HepG2 (cell line): Measurements from ENCODE around the gene CSTPP1. TPM values are rescaled to one million over a fixed set of nuclear protein-coding genes. Genes with fewer than 3 reads are reported as not detected.
A peak's percentile ranks its signal among the peaks of the same experiment; 100 is the strongest.

Experiments used
- CBFB ChIP-seq: sonication (generic); formaldehyde crosslinking; IDR thresholded peaks from 2 replicates; pipeline ENCODE4 v1.4.0; 2020; ENCODE audit warnings: missing genetic modification reagents
- CREB1 ChIP-seq, 2 experiments: fragments of 450-650 bp in 1 of 2; IDR thresholded peaks; 2 replicates each; pipeline ENCODE4 v1.6.1; 2016 to 2017; ENCODE audit warnings: control low read depth in 1 of 2, mild to moderate bottlenecking in 1 of 2, missing compliant biosample characterization in 1 of 2, missing genetic modification characterization in 1 of 2
- EP300 ChIP-seq, 3 experiments: sonication (generic) in 1 of 3; formaldehyde crosslinking in 1 of 3; IDR thresholded peaks; 2 replicates each; pipeline versions ENCODE4 v1.5.1 to v1.6.1; 2011 to 2020; ENCODE audit warnings: low read depth in 2 of 3, low read length in 2 of 3, borderline replicate concordance in 1 of 3, improper control_type of control experiment in 1 of 3, mild to moderate bottlenecking in 1 of 3, missing genetic modification reagents in 1 of 3, moderate library complexity in 1 of 3
- HMG20A ChIP-seq: IDR thresholded peaks from 2 replicates; pipeline ENCODE4 v1.6.1; 2016; ENCODE audit warnings: borderline replicate concordance
- ISX ChIP-seq: sonication (generic); formaldehyde crosslinking; conservative IDR thresholded peaks from 2 replicates; pipeline ENCODE4 v1.5.0; 2020; ENCODE audit warnings: missing genetic modification reagents
- JUN ChIP-seq: sonication (generic); formaldehyde crosslinking; IDR thresholded peaks from 2 replicates; pipeline ENCODE4 v1.4.0; 2020; ENCODE audit warnings: mild to moderate bottlenecking, missing genetic modification reagents
- RAD21 ChIP-seq: fragments of 450-650 bp; formaldehyde crosslinking; IDR thresholded peaks from 2 replicates; pipeline ENCODE4 v1.5.0; 2020; ENCODE audit warnings: mild to moderate bottlenecking
- RXRA ChIP-seq: sonication (generic); formaldehyde crosslinking; IDR thresholded peaks from 2 replicates; pipeline ENCODE4 v1.5.1; 2020; ENCODE audit warnings: missing genetic modification reagents
- SSRP1 ChIP-seq: IDR thresholded peaks from 2 replicates; pipeline ENCODE4 v1.6.1; 2016; ENCODE audit warnings: control low read depth
- TBX2 ChIP-seq: sonication (generic); formaldehyde crosslinking; IDR thresholded peaks from 2 replicates; pipeline ENCODE4 v1.5.0; 2020; ENCODE audit warnings: missing genetic modification reagents, mild to moderate bottlenecking, borderline replicate concordance
- ZKSCAN8 ChIP-seq: IDR thresholded peaks from 2 replicates; pipeline ENCODE4 v1.6.1; 2016; ENCODE audit warnings: borderline replicate concordance, missing genetic modification reagents, missing compliant biosample characterization
- ZNF280D ChIP-seq: sonication (generic); formaldehyde crosslinking; IDR thresholded peaks from 2 replicates; pipeline ENCODE4 v1.5.1; 2020; ENCODE audit warnings: mild to moderate bottlenecking, missing genetic modification reagents
- ZNF3 ChIP-seq: IDR thresholded peaks from 2 replicates; pipeline ENCODE4 v1.7.0; 2017; ENCODE audit warnings: inconsistent platforms
- ZNF629 ChIP-seq: sonication (generic); formaldehyde crosslinking; conservative IDR thresholded peaks from 2 replicates; pipeline ENCODE4 v1.5.0; 2020; ENCODE audit warnings: missing genetic modification reagents
- ZNF720 ChIP-seq: sonication (generic); formaldehyde crosslinking; IDR thresholded peaks from 2 replicates; pipeline ENCODE4 v1.4.0; 2020; ENCODE audit warnings: missing genetic modification reagents
- polyA plus RNA-seq, 8 experiments: library from polyadenylated mRNA; depleted of rRNA in 3 of 8; stranded (reverse) in 7 of 8; unstranded in 1 of 8; fragments of >200 nt; fragmentation: Illumina TruSeq in 4 of 8; extraction: Trizol in 4 of 8; gene quantifications; 2 replicates each; pipeline versions ENCODE4 v1.2.1 to v1.2.3, GENCODE V29; 2011 to 2016; ENCODE audit warnings: low read depth in 4 of 8, missing spikeins in 1 of 8, mixed read lengths in 1 of 8; ENCODE audit not compliant: insufficient read depth in 1 of 8
- total RNA-seq, 5 experiments: library from RNA; depleted of rRNA; stranded (reverse); fragments of >200 nt; fragmentation: Illumina TruSeq; extraction: Trizol; gene quantifications; 2 replicates each; pipeline ENCODE4 v1.2.3, GENCODE V29; 2016; ENCODE audit warnings: low read depth in 1 of 5
- TF ChIP-seq, protein P1 (sequence below): sonication (generic); formaldehyde crosslinking; IDR thresholded peaks from 2 replicates; pipeline ENCODE4 v1.4.0; 2020; ENCODE audit warnings: missing genetic modification reagents, low read depth, mild to moderate bottlenecking, borderline replicate concordance
- TF ChIP-seq, protein P2 (sequence below): sonication (generic); formaldehyde crosslinking; IDR thresholded peaks from 2 replicates; pipeline ENCODE4 v1.4.0; 2020; ENCODE audit warnings: missing genetic modification reagents
- TF ChIP-seq, protein P3 (sequence below): fragments of 450-650 bp; IDR thresholded peaks from 2 replicates; pipeline ENCODE4 v1.6.1; 2016

The CSTPP1 gene
- total and polyA plus RNA-seq, 2 of the 13 experiments (the other 11 are each of a cell fraction or from before 2014, with no cell fraction given), result 12.3 to 14.6 TPM

DNA sequence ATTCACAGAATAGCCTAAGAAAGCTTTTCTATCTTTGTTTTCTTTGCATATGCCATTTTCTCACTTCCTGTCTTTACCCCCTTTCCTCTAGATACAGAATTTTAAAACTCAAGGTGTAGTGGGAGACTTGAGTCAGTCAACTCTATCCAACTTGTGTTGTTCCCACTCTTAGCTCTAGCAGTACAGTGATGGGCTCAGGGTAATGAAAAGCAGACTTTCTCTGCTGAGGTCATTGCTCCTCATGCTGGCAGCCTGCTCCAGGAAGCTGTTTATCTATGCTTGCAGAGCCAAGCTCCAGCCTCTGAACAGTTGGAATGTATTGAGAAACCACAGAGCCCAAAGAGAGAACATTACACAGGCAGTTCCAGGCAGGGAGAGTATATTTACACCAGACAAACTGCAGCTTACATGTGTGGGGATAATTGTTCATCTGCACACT, 68.1 kb downstream of the CSTPP1 start (continued):
- TF ChIP-seq EP300 (IDR thresholded peaks at IDR 0.05; ENCODE audit: low read depth in 2 of 2, low read length in 2 of 2), result peak in 1 of 2 experiments; percentile 60; a peak in 2 of 4 replicates
- no peak; the same call in 1 of the 2 replicates for TF ChIP-seq EP300 (CRISPR knock-in tag; IDR thresholded peaks at IDR 0.05; ENCODE audit: borderline replicate concordance)
- no peak for TF ChIP-seq ZNF280D (CRISPR knock-in tag)
- peak; percentile 48; the same call in 1 of the 2 replicates for TF ChIP-seq ZNF3 (CRISPR knock-in tag)
- no peak for TF ChIP-seq CREB1 (IDR thresholded peaks at IDR 0.05)
- TF ChIP-seq CREB1 (CRISPR knock-in tag; IDR thresholded peaks at IDR 0.05), result peak; percentile 55; the same call in 1 of the 2 replicates
- TF ChIP-seq, protein P1, sequence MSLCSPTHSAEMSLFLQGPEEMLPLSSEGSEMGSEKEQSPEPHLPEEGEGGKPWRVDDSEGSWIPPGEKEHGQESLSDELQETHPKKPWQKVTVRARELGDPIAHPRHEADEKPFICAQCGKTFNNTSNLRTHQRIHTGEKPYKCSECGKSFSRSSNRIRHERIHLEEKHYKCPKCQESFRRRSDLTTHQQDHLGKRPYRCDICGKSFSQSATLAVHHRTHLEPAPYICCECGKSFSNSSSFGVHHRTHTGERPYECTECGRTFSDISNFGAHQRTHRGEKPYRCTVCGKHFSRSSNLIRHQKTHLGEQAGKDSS, result no peak
- 0 out of 2 replicates have a peak, but pooled peaks have one; percentile 17 for TF ChIP-seq RAD21 (CRISPR knock-in tag)
- TF ChIP-seq, protein P2, sequence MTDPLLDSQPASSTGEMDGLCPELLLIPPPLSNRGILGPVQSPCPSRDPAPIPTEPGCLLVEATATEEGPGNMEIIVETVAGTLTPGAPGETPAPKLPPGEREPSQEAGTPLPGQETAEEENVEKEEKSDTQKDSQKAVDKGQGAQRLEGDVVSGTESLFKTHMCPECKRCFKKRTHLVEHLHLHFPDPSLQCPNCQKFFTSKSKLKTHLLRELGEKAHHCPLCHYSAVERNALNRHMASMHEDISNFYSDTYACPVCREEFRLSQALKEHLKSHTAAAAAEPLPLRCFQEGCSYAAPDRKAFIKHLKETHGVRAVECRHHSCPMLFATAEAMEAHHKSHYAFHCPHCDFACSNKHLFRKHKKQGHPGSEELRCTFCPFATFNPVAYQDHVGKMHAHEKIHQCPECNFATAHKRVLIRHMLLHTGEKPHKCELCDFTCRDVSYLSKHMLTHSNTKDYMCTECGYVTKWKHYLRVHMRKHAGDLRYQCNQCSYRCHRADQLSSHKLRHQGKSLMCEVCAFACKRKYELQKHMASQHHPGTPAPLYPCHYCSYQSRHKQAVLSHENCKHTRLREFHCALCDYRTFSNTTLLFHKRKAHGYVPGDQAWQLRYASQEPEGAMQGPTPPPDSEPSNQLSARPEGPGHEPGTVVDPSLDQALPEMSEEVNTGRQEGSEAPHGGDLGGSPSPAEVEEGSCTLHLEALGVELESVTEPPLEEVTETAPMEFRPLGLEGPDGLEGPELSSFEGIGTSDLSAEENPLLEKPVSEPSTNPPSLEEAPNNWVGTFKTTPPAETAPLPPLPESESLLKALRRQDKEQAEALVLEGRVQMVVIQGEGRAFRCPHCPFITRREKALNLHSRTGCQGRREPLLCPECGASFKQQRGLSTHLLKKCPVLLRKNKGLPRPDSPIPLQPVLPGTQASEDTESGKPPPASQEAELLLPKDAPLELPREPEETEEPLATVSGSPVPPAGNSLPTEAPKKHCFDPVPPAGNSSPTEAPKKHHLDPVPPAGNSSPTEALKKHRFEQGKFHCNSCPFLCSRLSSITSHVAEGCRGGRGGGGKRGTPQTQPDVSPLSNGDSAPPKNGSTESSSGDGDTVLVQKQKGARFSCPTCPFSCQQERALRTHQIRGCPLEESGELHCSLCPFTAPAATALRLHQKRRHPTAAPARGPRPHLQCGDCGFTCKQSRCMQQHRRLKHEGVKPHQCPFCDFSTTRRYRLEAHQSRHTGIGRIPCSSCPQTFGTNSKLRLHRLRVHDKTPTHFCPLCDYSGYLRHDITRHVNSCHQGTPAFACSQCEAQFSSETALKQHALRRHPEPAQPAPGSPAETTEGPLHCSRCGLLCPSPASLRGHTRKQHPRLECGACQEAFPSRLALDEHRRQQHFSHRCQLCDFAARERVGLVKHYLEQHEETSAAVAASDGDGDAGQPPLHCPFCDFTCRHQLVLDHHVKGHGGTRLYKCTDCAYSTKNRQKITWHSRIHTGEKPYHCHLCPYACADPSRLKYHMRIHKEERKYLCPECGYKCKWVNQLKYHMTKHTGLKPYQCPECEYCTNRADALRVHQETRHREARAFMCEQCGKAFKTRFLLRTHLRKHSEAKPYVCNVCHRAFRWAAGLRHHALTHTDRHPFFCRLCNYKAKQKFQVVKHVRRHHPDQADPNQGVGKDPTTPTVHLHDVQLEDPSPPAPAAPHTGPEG (CRISPR knock-in tag), result 0 out of 2 replicates have a peak, but pooled peaks have one; percentile 28
- TF ChIP-seq HMG20A (CRISPR knock-in tag), result peak; percentile 55; the same call in 1 of the 2 replicates
- peak; percentile 22; the same call in 1 of the 2 replicates for TF ChIP-seq TBX2 (CRISPR knock-in tag)
- TF ChIP-seq ZNF629 (CRISPR knock-in tag), result 0 out of 2 replicates have a peak, but pooled peaks have one; percentile 23
- TF ChIP-seq SSRP1 (CRISPR knock-in tag), result 0 out of 2 replicates have a peak, but pooled peaks have one; percentile 73
- no peak for TF ChIP-seq ISX (CRISPR knock-in tag)
- peak; percentile 23; the same call in 1 of the 2 replicates for TF ChIP-seq ZKSCAN8
- TF ChIP-seq JUN (CRISPR knock-in tag), result peak; percentile 46; the same call in 1 of the 2 replicates
- 0 out of 2 replicates have a peak, but pooled peaks have one; percentile 42 for TF ChIP-seq CBFB
- peak; percentile 31; the same call in 1 of the 2 replicates for TF ChIP-seq RXRA (CRISPR knock-in tag)
- TF ChIP-seq ZNF720 (CRISPR knock-in tag), result no peak
- TF ChIP-seq, protein P3, sequence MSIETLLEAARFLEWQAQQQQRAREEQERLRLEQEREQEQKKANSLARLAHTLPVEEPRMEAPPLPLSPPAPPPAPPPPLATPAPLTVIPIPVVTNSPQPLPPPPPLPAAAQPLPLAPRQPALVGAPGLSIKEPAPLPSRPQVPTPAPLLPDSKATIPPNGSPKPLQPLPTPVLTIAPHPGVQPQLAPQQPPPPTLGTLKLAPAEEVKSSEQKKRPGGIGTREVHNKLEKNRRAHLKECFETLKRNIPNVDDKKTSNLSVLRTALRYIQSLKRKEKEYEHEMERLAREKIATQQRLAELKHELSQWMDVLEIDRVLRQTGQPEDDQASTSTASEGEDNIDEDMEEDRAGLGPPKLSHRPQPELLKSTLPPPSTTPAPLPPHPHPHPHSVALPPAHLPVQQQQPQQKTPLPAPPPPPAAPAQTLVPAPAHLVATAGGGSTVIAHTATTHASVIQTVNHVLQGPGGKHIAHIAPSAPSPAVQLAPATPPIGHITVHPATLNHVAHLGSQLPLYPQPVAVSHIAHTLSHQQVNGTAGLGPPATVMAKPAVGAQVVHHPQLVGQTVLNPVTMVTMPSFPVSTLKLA, result 0 out of 2 replicates have a peak, but pooled peaks have one; percentile 13
